GM21360 (cell line): ENCODE measurements around the gene ADCY1.

ENCODE experiments used
- ATAC-seq: cut with Tn5 transposase; IDR thresholded peaks from one replicate; pipeline ENCODE4 v1.9.1; 2021; ENCODE audit warnings: mild to moderate bottlenecking, moderate library complexity; ENCODE audit not compliant: unreplicated experiment

ADCY1 gene

GRCh38 chr7:45592230-45592991 lies 18.2 kb downstream of the ADCY1 start:
- no peak for ATAC-seq

- no peak for ATAC-seq
Measured at GRCh38 chr7:45593121-45593541, 19.0 kb downstream of the ADCY1 start.

- no peak for ATAC-seq
Measured at GRCh38 chr7:45593877-45594276, 19.7 kb downstream of the ADCY1 start.

- no peak for ATAC-seq
Measured at GRCh38 chr7:45594745-45595535, 20.8 kb downstream of the ADCY1 start.

GRCh38 chr7:45595809-45596664 lies 21.9 kb downstream of the ADCY1 start:
- no peak for ATAC-seq

GRCh38 chr7:45596665-45597095 lies 22.5 kb downstream of the ADCY1 start:
- no peak for ATAC-seq

- ATAC-seq: no peak
Measured at GRCh38 chr7:45597286-45597984, 23.3 kb downstream of the ADCY1 start.

GRCh38 chr7:45598886-45599520 lies 24.8 kb downstream of the ADCY1 start:
- no peak for ATAC-seq

- ATAC-seq: no peak
Measured at GRCh38 chr7:45599851-45600706, 25.9 kb downstream of the ADCY1 start.

GRCh38 chr7:45601094-45601493 lies 26.9 kb downstream of the ADCY1 start:
- no peak for ATAC-seq

- no peak for ATAC-seq
Measured at GRCh38 chr7:45601816-45602540, 27.8 kb downstream of the ADCY1 start.

GRCh38 chr7:45606050-45606449 lies 31.9 kb downstream of the ADCY1 start:
- no peak for ATAC-seq

GRCh38 chr7:45606931-45607330 lies 32.8 kb downstream of the ADCY1 start:
- ATAC-seq: no peak

GRCh38 chr7:45609180-45609579 lies 35.0 kb downstream of the ADCY1 start:
- no peak for ATAC-seq

- no peak for ATAC-seq
Measured at GRCh38 chr7:45610019-45610418, 35.9 kb downstream of the ADCY1 start.

- ATAC-seq: no peak
Measured at GRCh38 chr7:45610660-45611299, 36.6 kb downstream of the ADCY1 start.

- no peak for ATAC-seq
Measured at GRCh38 chr7:45617166-45617565, 43.0 kb downstream of the ADCY1 start.

GRCh38 chr7:45622058-45622457 lies 47.9 kb downstream of the ADCY1 start:
- ATAC-seq: no peak
